Brain pericyte (primary cell): ENCODE results near the gene TRIP6.
A peak's percentile ranks its signal among the peaks of the same experiment; 100 is the strongest.

Experiments used
- DNase-seq: peaks from one replicate; pipeline ENCODE4 v3.0.0-alpha.2; 2012; ENCODE audit warnings: low read depth, low spot score

The TRIP6 gene

DNA sequence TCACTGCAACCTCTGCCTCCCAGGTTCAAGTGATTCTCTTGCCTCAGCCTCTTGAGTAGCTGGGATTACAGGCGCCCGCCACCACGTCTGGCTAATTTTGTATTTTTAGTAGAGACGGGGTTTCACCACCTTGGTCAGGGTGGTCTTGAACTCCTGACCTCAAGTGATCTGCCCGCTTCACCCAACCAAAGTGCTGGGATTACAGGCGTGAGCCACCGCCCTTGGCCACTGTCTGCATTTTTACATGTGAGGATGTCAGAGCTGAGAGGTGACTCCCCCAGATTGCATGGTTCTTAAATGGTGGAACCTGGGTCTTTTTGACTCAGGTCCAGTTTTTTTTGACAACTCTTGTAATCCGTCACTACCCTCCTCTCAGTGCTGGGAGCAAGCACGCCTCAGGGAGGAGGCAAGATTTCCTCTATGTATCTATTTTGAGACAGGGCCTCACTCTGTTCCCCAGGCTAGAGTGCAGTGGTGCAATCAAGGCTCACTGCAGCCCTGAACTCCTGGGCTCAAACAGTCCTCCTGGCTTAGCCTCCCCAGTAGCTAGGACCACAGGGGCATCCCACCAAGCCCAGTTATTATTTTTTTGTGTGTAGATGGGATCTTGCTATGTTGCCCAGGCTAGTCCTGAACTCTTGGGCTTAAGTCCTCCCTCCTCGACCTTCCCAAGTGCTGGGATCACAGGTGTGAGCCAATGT, 6.6 kb downstream of the TRIP6 start:
- DNase-seq = no peak

DNA sequence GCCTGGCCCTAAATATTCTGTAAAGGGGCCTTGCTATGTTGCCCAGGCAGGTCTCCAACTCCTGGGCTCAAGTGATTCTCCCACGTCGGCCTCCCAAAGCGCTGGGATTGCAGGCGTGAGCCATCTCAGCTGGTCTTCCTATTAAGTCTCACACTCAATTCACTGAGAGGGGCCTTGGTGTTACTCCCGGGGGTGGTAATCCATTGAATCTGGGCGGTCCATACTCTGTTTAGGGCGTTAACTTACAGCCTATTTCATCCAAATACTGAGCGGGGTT, 7.1 kb downstream of the TRIP6 start:
- no peak for DNase-seq

DNA sequence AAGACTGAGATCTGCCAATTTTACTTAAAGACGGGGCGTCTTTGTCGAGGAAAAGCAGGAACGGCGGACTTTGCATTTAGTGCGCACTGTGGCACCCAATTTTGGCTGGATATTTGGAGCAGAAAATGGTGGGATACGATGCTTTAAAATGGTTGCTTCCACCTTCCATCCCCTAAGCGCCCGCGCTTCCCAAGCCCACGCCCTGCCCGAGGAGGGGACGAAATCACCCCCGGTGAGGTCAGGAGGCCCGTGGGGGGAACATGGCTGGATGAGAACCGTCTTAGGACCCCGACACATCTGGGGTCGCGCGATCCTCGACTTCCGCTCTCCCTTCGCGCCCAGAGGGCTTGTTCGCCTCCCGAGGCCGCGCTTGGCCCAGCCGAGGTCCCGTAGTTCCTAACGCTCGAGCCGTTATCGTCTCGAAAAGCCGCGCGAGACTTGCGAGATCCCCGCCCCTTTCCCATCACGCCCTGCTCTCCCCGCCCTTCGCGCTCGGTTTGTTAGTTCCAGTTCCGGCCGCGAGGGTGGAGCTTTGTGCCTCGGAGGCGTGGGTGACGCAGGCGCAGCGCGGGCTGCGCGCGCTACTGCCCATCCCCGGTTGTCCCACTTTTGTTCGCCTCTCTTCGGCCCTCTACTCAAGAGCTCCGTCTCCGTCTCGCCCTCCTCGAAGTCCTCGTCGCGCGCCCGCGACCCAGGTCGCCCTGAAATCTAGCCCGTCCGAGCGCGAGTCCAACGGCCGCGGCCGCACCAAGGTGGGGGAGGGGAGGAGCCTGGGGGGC, 7.6 kb downstream of the TRIP6 start, which contains the start of gene SRRT:
SRRT (plus strand) TSS at position 527 of the 779 bp plus-strand sequence. CDS start 488 bp downstream, outside the sequence.
- DNase-seq = peak; percentile 96

DNA sequence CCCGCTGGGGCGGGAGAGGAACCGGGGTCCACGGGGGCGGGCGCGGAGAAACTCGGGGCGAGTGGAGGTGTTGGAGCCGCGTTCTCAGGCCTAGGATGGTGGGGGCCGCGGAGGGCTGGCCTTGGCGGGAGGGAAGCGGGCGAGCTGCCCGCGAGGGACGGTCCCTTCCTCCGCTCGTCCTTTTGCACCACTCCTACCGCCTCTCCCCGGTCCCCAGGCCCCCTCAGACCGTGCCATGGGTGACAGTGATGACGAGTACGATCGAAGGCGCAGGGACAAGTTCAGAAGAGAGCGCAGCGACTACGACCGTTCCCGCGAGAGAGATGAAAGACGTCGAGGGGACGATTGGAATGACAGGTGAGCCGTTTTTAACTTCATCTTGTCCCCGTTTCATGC, 8.2 kb downstream of the TRIP6 start:
- no peak for DNase-seq

DNA sequence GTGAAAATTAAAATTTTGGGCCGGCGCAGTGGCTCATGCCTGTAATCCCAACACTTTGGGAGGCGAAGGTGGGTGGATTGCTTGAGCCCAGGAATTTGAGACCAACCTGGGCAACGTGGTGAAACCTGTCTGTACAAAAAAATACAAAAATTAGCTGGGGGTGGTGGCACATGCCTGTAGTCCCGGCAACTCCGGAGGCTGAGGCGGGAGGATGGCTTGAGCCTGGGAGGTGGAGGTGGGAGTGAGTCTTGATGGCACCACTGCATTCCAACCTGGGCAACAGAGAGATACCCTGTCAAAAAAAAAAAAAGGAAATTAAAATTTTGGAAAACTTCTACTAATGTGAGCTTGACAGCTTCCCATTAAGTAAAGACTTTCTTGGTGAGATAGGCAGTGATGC, 10.8 kb downstream of the TRIP6 start:
- no peak for DNase-seq

DNA sequence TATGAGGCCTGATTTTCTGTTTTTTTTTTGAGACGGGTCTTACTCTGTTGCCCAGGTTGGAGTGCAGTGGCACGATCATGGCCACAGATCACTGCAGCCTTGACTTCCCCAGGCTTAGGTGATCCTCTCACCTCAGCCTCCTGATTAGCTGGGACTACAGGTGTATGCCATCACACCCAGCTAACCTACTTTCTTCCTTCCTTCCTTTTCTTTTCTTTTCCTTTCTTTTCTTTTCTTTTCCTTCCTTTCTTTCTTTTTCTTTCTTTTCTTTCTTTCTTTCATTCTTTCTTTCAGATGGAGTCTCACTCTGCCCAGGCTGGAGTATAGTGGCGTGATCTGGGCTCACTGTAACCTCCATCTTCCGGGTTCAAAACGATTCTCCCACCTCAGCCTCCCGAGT, 11.5 kb downstream of the TRIP6 start:
- DNase-seq = no peak

DNA sequence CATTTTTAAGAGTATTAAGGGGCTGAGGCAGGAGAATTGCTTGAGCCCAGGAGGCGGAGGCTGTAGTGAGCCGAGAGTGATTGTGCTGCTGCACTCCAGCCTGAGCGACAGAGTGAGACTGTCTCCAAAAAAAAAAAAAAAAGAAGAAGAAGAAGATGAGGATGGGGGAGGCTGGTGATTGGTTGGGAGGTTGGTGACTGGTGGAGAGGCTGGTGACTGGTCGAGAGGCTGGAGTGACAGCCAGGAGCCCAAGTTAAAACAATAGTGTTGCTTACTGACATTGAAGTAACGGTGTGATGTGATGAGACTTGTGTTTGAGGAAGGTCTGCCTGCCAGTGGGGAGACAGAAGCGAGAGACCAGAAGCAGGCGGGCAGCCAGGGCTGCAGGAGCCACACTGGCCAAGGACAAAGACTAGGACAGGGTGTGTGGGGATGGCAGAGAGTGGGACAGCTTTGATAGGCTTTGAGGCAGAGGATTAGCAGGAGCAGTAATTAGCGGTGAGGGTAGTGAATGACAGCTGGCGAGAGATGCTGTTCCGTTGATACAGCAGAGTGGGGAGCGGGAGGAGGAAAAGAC, 12.6 kb downstream of the TRIP6 start:
- no peak for DNase-seq

DNA sequence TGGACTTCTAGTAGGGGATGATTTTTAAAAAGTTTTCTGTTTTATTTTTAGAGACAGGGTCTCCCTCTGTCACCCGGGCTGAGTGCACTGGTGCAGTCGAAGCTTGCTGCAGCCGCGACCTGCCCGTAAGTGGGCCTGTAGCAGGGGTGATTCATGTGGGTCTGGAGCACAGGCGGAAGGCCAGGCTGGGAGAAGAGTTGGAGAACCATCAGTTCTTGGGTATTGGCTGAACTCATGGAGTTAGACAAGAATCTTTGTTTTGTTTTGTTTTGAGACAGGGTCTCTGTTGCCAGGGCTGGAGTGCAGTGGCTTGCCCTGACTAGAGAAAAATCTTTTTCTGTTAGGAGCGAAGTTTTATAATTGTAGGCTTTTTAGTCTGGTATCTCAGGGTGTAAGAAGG, 13.5 kb downstream of the TRIP6 start:
- DNase-seq = no peak

DNA sequence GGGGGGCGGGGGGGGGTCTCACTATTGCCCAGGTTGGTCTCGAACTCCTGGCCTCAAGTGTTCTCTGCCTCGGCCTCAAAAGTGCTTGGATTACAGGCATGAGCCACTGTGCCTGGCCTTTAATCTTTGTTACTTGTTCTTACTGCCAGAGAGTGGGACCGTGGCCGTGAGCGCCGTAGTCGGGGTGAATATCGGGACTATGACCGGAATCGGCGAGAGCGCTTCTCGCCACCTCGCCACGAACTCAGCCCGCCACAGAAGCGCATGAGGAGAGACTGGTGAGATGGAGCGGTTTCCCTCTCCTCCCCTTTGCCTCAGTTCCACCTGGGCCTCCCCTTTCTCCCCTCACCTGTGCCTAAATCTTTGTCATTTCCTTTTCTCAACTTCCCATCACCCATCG, 13.9 kb downstream of the TRIP6 start:
- no peak for DNase-seq

DNA sequence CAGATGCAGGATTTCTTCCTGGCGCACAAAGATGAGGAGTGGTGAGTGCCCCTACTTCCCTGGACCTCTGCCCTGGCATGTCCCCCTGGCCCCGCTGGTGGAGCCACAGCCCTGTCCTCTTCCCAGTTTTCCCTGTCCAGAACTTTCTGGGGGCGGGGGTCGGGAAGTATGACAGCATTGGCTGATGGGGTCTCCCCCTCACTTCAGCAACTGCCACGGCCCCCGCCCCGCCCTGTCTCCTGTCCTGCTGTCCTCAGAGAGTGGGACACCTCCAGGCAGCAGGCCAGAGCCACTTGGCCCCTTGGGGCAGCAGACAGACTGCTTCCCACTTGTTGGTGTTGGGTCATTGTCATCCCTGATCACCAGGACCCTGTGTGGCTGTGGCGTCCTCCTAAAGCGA, 15.0 kb downstream of the TRIP6 start:
- no peak for DNase-seq

DNA sequence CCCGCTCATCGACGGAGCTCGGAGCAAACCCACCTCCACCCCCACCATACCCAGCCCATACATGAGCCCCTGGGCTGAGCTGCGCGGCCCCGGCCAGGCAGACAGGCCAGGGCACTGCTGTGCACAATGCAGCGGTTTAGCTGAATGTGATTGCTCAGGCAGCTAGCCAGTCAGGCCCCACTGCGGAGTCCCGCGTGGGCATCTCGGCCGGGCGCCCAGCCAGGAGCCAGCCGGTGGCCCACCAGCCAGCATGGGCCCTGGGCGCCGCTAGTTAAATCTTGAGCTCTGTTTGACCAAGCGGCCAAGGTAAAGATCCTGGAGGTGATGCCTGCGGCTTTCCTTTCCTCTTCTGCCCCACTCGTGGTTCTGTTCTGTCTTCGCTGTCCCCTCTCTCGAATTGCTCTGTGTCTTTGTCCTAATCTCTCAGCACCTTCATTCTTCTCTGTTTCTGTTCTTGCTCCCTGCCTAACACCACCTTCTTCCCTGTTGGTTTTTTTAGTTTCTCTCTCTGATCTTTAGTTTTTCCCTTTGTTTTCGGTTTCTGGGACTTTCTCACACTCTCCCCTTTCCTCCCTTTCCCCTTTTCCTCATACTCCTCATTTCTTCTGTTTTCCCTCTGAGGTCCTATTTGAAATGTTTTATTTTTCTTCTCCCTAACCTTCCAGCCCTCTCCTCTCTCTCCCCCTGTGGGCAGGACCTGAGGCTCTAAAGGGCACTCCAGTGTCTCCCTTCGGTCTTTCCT, 15.8 kb downstream of the TRIP6 start:
- DNase-seq = no peak

DNA sequence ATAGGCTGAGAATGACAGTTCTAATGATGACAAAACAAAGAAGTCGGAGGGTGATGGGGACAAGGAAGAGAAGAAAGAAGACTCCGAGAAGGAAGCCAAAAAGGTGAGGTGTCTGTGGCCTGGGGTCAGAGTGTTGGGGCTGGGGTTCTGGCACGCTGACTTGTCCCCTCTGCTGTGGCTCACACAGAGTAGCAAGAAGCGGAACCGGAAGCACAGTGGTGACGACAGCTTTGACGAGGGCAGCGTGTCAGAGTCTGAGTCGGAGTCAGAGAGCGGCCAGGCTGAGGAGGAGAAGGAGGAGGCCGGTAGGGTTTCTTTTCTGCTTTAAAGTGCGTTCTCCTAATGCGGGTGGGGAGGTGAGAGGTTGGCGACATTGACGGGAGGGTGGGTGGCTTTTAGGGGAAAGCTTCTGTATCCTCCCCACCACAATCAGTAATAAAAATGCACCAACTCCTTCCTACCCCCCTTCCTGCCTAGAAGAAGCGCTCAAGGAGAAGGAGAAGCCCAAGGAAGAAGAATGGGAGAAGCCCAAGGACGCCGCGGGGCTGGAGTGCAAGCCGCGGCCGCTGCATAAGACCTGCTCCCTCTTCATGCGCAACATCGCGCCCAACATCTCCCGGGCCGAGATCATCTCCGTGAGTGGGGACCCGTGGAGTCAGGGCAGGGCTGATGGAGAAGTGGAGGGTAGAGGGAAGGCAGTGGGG, 17.7 kb downstream of the TRIP6 start:
- no peak for DNase-seq

DNA sequence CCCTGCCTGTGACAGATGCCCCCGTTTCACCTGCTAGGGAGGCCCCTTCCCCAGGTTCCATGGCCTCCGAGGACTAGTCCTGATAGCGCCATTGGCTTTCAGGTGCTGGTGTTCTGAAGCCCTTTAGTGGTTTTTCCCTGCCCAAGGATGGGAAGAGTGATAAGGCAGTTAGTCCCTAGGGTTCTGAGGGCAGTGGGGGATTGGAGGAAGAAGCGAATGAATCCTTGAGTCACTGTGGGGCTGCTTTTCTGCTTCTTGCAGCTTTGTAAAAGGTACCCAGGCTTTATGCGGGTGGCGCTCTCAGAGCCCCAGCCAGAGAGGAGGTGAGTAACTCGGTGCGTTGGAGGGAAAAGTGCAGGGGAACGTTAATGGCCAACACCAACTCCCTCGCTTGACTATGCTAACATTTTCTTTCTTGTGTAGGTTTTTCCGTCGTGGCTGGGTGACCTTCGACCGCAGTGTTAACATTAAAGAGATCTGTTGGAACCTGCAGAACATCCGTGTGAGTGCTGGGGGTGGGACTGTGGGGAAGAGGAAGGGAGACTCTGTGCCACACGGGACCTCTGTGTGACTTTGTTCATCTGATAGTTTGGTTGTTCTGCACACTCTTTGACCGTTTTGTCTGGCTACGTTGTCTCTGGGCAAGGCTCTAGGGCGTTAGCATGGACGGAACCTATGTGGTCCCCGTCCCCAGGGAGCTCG, 18.4 kb downstream of the TRIP6 start:
- no peak for DNase-seq

DNA sequence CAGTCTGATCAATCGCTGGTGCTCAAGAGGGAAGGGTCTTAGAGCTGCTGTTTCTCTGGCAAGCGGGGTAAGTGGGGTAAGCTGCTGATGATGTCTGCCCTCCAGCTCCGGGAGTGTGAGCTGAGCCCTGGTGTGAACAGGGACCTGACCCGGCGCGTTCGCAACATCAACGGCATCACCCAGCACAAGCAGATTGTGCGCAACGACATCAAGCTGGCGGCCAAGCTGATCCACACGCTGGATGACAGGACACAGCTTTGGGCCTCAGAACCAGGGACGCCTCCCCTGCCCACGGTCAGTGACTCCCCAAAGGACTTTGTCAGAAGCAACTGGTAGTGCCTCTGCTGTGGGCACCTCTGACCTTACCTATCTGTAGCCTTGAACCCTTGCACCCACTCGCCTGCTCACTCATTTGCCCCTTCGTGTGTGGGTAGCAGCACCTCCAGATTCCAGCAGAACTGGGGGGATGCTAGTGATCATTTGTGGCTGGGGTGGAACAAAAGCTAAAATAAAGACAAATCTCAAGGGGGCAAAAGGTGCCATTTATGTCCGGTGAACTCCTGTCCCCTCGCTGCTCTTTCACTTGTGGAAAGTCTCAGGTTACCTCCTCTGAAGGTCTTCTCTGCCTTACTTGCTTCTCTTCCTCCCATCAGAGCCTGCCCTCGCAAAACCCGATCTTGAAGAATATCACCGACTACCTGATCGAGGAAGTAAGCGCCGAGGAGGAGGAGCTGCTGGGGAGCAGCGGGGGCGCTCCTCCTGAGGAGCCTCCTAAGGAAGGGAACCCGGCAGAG, 19.2 kb downstream of the TRIP6 start:
- no peak for DNase-seq

DNA sequence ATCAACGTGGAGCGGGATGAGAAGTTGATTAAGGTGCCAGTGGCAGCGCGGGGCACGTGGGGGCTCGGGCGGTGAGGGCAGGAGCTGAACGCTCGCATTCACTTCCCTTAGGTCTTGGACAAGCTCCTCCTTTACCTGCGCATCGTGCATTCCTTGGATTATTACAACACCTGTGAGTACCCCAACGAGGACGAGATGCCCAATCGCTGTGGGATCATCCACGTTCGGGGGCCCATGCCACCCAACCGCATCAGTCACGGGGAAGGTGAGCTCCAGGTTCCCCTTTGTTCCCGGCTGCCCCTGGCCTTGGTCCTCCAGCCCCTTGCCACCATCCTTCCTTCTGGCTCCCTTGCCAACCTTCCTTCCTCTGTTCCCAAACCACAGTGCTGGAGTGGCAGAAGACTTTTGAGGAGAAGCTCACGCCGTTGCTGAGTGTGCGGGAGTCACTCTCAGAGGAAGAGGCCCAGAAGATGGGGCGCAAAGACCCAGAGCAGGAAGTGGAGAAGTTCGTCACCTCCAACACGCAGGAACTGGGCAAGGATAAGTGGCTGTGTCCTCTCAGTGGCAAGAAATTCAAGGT, 19.8 kb downstream of the TRIP6 start:
- DNase-seq = no peak

DNA sequence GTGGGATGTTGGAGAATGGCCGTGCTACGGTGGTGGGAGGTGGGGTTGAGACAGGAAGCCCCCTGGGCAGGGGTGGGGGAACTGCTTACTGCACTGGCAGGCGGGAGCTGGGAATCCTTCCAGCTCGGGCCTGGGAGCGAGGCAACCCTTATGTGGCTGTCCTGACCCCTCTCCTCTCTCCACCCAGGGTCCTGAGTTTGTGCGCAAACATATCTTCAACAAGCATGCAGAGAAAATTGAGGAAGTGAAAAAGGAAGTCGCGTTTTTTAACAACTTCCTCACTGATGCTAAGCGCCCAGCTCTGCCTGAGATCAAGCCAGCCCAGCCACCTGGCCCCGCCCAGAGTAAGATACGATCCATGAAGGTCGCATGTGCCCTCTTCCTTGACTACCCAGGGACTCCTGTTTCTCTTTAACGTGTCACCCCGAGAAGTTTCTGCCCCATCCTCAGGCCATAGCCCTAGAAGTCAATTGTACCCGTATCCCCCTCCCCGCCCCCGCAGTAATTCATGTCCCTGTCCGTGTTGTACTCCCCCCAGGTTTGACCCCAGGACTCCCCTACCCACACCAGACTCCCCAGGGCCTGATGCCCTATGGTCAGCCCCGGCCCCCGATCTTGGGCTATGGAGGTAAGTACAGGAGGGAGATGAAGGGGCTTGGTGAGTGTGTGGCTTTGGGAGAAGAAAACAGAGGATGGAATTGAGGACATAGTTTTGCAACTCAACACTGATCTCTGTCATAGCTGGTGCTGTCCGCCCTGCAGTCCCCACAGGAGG, 20.5 kb downstream of the TRIP6 start:
- DNase-seq = no peak

DNA sequence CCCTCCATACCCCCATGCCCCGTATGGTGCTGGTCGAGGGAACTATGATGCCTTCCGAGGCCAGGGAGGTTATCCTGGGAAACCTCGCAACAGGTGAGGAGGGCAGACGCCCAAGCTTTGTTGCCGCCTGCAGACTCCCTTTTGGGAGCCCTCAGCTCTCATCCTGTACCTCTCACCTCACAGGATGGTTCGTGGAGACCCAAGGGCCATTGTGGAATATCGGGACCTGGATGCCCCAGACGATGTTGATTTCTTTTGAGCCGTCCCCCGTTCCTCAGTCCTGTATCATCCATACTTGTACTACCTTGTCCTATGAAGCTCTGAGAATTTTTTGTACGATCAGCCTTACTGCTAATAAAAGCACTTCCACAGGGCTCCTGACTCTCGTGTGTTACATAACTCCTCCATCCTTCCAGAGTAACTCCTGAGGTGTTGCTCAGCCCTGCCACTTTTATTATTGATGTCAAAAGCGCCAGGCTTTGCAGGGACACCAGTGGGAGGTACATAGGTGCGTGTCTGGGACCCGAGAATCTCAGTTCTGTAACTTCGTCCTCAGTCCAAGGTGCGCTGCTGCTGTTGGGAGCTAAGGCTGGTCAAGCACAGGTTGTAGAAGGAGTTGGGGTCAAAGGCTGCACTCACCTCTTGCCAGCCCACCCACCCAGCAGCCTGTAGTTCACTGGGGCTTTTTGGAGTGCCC, 21.3 kb downstream of the TRIP6 start:
- DNase-seq = no peak

DNA sequence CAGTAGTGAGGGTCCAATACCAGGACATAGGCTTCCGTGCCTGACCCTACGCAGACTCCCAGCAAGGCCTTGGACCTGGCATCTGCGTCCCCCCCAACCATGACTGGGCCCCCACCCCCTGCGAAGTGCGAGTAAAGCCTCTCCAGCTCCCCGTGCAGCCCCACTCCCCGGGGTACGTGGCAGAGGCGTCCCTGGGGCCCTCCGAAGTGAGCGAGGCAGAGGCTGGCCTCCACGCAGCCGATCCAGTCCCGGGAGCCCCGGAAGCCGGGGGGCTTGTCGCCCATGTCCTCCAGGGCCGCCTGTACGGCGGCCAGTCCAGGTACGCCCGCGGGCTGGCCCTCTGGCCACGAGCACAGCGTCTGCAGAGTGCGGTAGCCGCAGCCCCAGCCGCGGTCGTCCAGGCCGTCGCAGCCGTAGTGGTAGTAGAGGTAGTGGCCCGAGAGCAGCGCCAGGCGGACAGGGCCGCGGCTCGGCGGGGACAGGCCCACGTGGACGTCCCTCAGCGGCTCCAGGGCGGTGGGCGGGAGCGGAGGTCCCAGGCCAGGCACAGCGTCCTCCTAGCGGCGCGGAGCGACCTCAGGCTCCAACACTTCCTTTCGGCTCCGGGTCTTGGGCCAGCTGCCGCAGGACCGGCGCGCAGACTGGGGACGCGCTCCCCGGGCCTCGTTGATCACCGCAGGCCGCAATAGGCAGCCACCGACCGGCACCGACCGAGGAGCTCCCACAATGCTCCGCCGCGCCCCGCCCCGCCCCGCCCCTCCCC, 22.0 kb downstream of the TRIP6 start, which contains the start of gene UFSP1:
UFSP1 (minus strand) TSS at position 728 of the 763 bp plus-strand sequence; CDS start at position 284, 444 bp downstream.
- DNase-seq = no peak
